ENCODE measurements around the gene LRFN4. TPM values are rescaled to one million over a fixed set of nuclear protein-coding genes. Genes with fewer than 3 reads are reported as not detected.

Gene LRFN4
- total RNA-seq, 4 donors from 2014 or later: 6.7 to 13.5 (median 7.2) TPM

GRCh38 chr11:66887526-66887925 lies 30.7 kb downstream of the LRFN4 start:
- no peak overlapping the region for H3K4me3 ChIP-seq
- no peak for DNase-seq
- WGBS, 2 donors: 75 to 82% methylated on average over 11 of the region's 11 CpGs
- TF ChIP-seq POLR2A (IDR thresholded peaks at IDR 0.05) (no peak), CTCF (IDR thresholded peaks at IDR 0.05) (no peak)
- no peaks in the 10 kb centered on the region for H3K27me3 ChIP-seq
- intact Hi-C loops (cut with DNase I): no loop called here
- peak overlapping the region in 2 of 4 donors; percentile 1 to 2 for H3K27ac ChIP-seq
- H3K4me1 ChIP-seq: peaks cover 11 to 48% (median 19%) of the 10 kb centered on the region in 3 donors
- H3K36me3 ChIP-seq: no peaks in the 10 kb centered on the region
- no peaks in the 10 kb centered on the region for H3K9me3 ChIP-seq

GRCh38 chr11:66888282-66888681 lies 31.4 kb downstream of the LRFN4 start:
- no peaks in the 10 kb centered on the region for H3K36me3 ChIP-seq
- TF ChIP-seq POLR2A (IDR thresholded peaks at IDR 0.05) (no peak), CTCF (IDR thresholded peaks at IDR 0.05) (no peak)
- intact Hi-C loops (cut with DNase I): no loop called here
- no peak for DNase-seq
- H3K27ac ChIP-seq: no peak overlapping the region
- H3K9me3 ChIP-seq: no peaks in the 10 kb centered on the region
- H3K4me3 ChIP-seq: no peak overlapping the region
- WGBS, 2 donors: 78 to 82% methylated on average over 10 of the region's 10 CpGs
- H3K4me1 ChIP-seq: peaks cover 8 to 48% (median 14%) of the 10 kb centered on the region in 3 donors
- H3K27me3 ChIP-seq: no peaks in the 10 kb centered on the region

GRCh38 chr11:66889960-66890359 lies 33.1 kb downstream of the LRFN4 start:
- Histone ChIP-seq H3K36me3 (no peaks in the 10 kb centered on the region), H3K27ac (peak overlapping the region in 1 of 4 donors; percentile 33), H3K27me3 (no peaks in the 10 kb centered on the region), H3K4me1 (peaks cover 5 to 56% (median 17%) of the 10 kb centered on the region in 3 donors), H3K4me3 (no peak overlapping the region), H3K9me3 (no peaks in the 10 kb centered on the region)
- TF ChIP-seq CTCF (IDR thresholded peaks at IDR 0.05) (no peak), POLR2A (IDR thresholded peaks at IDR 0.05) (no peak)
- DNase-seq: no peak
- 74 to 76% methylated on average over 5 to 8 of the region's 8 CpGs for WGBS, 2 donors
- intact Hi-C loops (cut with DNase I): no loop called here

GRCh38 chr11:66891851-66892660 lies 35.2 kb downstream of the LRFN4 start:
- H3K4me3 ChIP-seq: no peak overlapping the region
- no peaks in the 10 kb centered on the region for H3K36me3 ChIP-seq
- WGBS, 2 donors: 23 to 45% methylated on average over 14 of the region's 14 CpGs
- peak overlapping the region; percentile 72 to 82 (median 80) for H3K27ac ChIP-seq
- peaks cover 5 to 56% (median 17%) of the 10 kb centered on the region in 3 donors for H3K4me1 ChIP-seq
- intact Hi-C loops (cut with DNase I): no loop called here
- DNase-seq: no peak
- no peaks in the 10 kb centered on the region for H3K9me3 ChIP-seq
- H3K27me3 ChIP-seq: no peaks in the 10 kb centered on the region
- peak in 1 of 6 experiments; percentile 8 for TF ChIP-seq CTCF (IDR thresholded peaks at IDR 0.05)
- peak in 1 of 4 donors; percentile 16 for TF ChIP-seq POLR2A (IDR thresholded peaks at IDR 0.05)

GRCh38 chr11:66892911-66893310 lies 36.0 kb downstream of the LRFN4 start:
- no peak for DNase-seq
- TF ChIP-seq CTCF (IDR thresholded peaks at IDR 0.05) (no peak), POLR2A (IDR thresholded peaks at IDR 0.05) (no peak)
- no peaks in the 10 kb centered on the region for H3K27me3 ChIP-seq
- H3K27ac ChIP-seq: peak overlapping the region in 3 of 4 donors; percentile 72 to 82 (median 81)
- peaks cover 5 to 56% (median 17%) of the 10 kb centered on the region in 3 donors for H3K4me1 ChIP-seq
- no peaks in the 10 kb centered on the region for H3K9me3 ChIP-seq
- H3K4me3 ChIP-seq: no peak overlapping the region
- no peaks in the 10 kb centered on the region for H3K36me3 ChIP-seq
- WGBS, 2 donors: 47 to 48% methylated on average over 4 to 6 of the region's 6 CpGs
- intact Hi-C loops (cut with DNase I): no loop called here
